Measurements from ENCODE around the gene HELLS. TPM values are rescaled to one million over a fixed set of nuclear protein-coding genes. Genes with fewer than 3 reads are reported as not detected.
"Not testable (repeated sequence)": the region's sequence is repeated elsewhere in the genome, so short reads cannot be mapped to it uniquely, and the experiment has no call there.

Gene HELLS
- total RNA-seq, 4 donors from 2014 or later = 1.5 to 11.4 (median 4.3) TPM

DNA sequence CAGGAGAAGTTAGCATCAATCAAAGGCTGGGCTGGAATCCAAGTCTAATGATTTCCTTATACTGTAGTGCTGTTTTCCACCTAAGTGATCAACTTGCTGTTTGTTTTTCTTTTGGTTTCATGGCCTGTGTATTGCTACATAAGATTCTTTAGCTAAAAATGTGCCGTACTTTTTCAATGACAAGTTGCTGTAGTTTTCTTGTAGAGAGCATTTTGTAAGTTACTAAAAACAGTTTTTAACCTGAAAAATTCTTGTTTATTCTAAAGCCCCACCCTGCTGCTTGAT, 1.3 kb downstream of the HELLS start:
- no peak for TF ChIP-seq POLR2AphosphoS5 (IDR thresholded peaks at IDR 0.05)
- TF ChIP-seq EP300 (IDR thresholded peaks at IDR 0.05) = no peak
- no peak for TF ChIP-seq POLR2A (IDR thresholded peaks at IDR 0.05)
- TF ChIP-seq, protein P1, sequence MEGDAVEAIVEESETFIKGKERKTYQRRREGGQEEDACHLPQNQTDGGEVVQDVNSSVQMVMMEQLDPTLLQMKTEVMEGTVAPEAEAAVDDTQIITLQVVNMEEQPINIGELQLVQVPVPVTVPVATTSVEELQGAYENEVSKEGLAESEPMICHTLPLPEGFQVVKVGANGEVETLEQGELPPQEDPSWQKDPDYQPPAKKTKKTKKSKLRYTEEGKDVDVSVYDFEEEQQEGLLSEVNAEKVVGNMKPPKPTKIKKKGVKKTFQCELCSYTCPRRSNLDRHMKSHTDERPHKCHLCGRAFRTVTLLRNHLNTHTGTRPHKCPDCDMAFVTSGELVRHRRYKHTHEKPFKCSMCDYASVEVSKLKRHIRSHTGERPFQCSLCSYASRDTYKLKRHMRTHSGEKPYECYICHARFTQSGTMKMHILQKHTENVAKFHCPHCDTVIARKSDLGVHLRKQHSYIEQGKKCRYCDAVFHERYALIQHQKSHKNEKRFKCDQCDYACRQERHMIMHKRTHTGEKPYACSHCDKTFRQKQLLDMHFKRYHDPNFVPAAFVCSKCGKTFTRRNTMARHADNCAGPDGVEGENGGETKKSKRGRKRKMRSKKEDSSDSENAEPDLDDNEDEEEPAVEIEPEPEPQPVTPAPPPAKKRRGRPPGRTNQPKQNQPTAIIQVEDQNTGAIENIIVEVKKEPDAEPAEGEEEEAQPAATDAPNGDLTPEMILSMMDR (IDR thresholded peaks at IDR 0.05) = no peak
- Histone ChIP-seq H3K36me3 (no peaks in the 10 kb centered on the region), H3K4me3 (no peak overlapping the region), H3K4me1 (peaks cover 0 to 21% (median 10%) of the 10 kb centered on the region in 3 donors), H3K9me3 (no peaks in the 10 kb centered on the region), H3K27me3 (no peaks in the 10 kb centered on the region), H3K27ac (no peak overlapping the region)
- ATAC-seq = no peak
- 55 to 89% methylated on average over 1 of the region's 1 CpG for WGBS, 2 donors (ENCODE audit: low coverage in 1 of 2)

- H3K4me3 ChIP-seq = no peak overlapping the region
- no peaks in the 10 kb centered on the region for H3K27me3 ChIP-seq
- H3K36me3 ChIP-seq = no peaks in the 10 kb centered on the region
- H3K27ac ChIP-seq = no peak overlapping the region
- no peak for ATAC-seq
- no peaks in the 10 kb centered on the region for H3K9me3 ChIP-seq
- peaks cover 0 to 21% (median 10%) of the 10 kb centered on the region in 3 donors for H3K4me1 ChIP-seq
- no peak for TF ChIP-seq POLR2A (IDR thresholded peaks at IDR 0.05)
- TF ChIP-seq, protein P1 (IDR thresholded peaks at IDR 0.05) = no peak
- TF ChIP-seq POLR2AphosphoS5 (IDR thresholded peaks at IDR 0.05) = no peak
- TF ChIP-seq EP300 (IDR thresholded peaks at IDR 0.05) = no peak
Measured at GRCh38 chr10:94549221-94549620, 3.6 kb downstream of the HELLS start.

DNA sequence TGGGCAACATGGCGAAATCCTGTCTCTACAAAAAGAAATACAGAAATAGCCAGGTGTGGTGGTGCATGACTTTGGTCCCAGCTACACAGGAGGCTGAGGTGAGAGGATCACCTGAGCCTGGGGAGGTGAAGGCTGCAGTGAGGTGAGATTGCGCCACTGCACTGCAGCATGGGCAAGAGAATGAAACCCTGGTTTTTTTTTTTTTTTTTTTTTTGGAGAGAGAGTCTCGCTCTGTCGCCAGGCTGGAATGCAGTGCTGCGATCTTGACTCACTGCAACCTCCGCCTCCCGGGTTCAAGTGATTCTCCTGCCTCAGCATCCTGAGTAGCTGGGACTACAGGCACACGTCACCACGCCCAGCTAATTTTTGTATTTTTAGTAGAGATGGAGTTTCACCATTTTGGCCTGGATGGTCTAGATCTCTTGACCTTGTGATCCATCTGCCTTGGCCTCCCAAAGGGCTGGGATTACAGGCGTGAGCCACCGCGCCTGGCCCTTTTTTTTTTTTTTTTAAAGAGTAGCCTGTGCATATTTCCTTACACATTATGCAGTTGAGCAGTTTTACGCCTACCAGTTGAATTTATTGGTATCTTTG, 22.2 kb downstream of the HELLS start:
- 85 to 96% methylated on average over 6 to 11 of the region's 13 CpGs for WGBS, 2 donors (ENCODE audit: low coverage in 1 of 2)
- H3K36me3 ChIP-seq, ATAC-seq, H3K4me3 ChIP-seq, H3K4me1 ChIP-seq, H3K27ac ChIP-seq, H3K27me3 ChIP-seq, H3K9me3 ChIP-seq: not testable (repeated sequence)

GRCh38 chr10:94571081-94571480, 25.5 kb downstream of the HELLS start:
- H3K27me3 ChIP-seq = no peaks in the 10 kb centered on the region
- H3K27ac ChIP-seq = no peak overlapping the region
- no peak for ATAC-seq
- no peaks in the 10 kb centered on the region for H3K36me3 ChIP-seq
- H3K4me1 ChIP-seq = no peaks in the 10 kb centered on the region
- TF ChIP-seq, protein P1 (IDR thresholded peaks at IDR 0.05) = no peak
- TF ChIP-seq POLR2AphosphoS5 (IDR thresholded peaks at IDR 0.05) (no peak), EP300 (IDR thresholded peaks at IDR 0.05) (no peak), POLR2A (IDR thresholded peaks at IDR 0.05) (no peak)
- no peaks in the 10 kb centered on the region for H3K9me3 ChIP-seq
- no peak overlapping the region for H3K4me3 ChIP-seq

GRCh38 chr10:94571528-94571927, 25.9 kb downstream of the HELLS start:
- Histone ChIP-seq H3K9me3 (no peaks in the 10 kb centered on the region), H3K4me3 (no peak overlapping the region), H3K27me3 (no peaks in the 10 kb centered on the region), H3K4me1 (no peaks in the 10 kb centered on the region), H3K27ac (no peak overlapping the region), H3K36me3 (no peaks in the 10 kb centered on the region)
- ATAC-seq = no peak
- TF ChIP-seq POLR2AphosphoS5 (IDR thresholded peaks at IDR 0.05) = no peak
- WGBS, 2 donors (ENCODE audit: low coverage in 1 of 2) = 73 to 89% methylated on average over 3 of the region's 3 CpGs

DNA sequence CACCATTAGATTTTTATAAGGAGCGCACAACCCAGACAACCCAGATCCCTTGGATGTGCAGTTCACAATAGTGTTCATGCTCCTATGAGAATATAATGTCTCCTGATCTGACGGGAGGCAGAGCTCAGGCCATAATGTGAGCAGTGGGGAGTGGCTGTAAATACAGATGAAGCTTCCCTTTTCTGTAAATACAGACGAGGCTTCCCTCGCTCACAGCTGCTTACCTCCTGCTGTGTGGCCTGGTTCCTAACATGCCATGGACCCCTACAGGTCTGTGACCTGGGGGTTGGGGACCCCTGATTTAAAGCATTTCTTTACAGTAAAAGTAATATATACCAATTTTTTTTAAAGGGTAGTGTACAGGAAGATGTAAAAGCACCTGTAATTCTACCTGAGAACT, 33.2 kb downstream of the HELLS start:
- Histone ChIP-seq H3K9me3 (no peaks in the 10 kb centered on the region), H3K36me3 (no peaks in the 10 kb centered on the region), H3K4me1 (no peaks in the 10 kb centered on the region), H3K27me3 (no peaks in the 10 kb centered on the region), H3K4me3 (no peak overlapping the region), H3K27ac (no peak overlapping the region)
- 94% methylated on average over 4 of the region's 4 CpGs; no CpG with 5 or more reads in 1 of the 2 donors for WGBS, 2 donors (ENCODE audit: low coverage in 1 of 2)
- TF ChIP-seq, protein P1 (IDR thresholded peaks at IDR 0.05) = no peak
- TF ChIP-seq EP300 (IDR thresholded peaks at IDR 0.05) (no peak), POLR2A (IDR thresholded peaks at IDR 0.05) (no peak), POLR2AphosphoS5 (IDR thresholded peaks at IDR 0.05) (no peak)
- no peak for ATAC-seq

All from gastroesophageal sphincter (tissue), 4 donors.